ENCODE measurements around the gene PRR16. TPM values are rescaled to one million over a fixed set of nuclear protein-coding genes. Genes with fewer than 3 reads are reported as not detected.

The PRR16 gene
- total RNA-seq, result 12.0 and 76.2 TPM in 2 replicates

GRCh38 chr5:120463991-120464626, at the start of gene PRR16:
PRR16 (plus strand) TSS chr5:120464300.

